GM12875 (cell line): ENCODE results near the gene UBAC2.

ENCODE experiments used
- H3K4me3 ChIP-seq: one replicate; pipeline ENCODE4 v1.5.1; 2011; ENCODE audit warnings: low read depth, low read length, control low read depth
- TF ChIP-seq, protein P1 (sequence below): IDR thresholded peaks from 2 replicates; pipeline ENCODE4 v1.5.1; 2011; ENCODE audit warnings: low read depth, mild to moderate bottlenecking, control low read depth, inconsistent platforms, low read length, moderate library complexity, borderline replicate concordance; ENCODE audit not compliant: insufficient read depth

The UBAC2 gene

DNA sequence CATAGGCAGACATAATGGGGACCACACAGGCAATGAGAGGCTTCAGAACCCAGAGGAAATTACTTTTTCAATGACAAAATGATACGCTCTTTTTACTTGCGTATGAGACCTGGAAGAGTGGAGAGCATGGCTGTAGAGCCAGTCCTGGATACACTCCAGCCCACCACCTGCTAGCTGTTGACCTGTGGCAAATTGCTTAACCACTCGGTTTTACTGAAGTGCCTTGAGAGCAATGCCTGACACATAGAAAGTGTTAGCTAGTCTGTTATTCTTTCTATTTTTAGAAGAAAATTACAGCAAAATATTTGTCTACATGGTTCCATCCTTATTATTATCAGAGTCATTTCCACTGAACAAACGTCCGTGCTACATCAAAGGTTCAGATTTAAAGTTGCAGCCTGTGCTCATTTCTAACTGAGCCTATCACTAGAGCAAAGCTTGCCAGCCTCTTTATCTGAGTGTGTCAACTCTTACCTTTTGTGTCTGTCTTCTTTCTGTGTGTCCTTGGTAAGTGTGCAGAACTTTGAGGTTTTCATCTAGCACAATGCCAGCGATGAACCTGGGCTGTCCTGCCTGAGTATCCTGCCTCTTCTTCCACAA lies 116.1 kb downstream of the UBAC2 start:
- TF ChIP-seq, protein P1, sequence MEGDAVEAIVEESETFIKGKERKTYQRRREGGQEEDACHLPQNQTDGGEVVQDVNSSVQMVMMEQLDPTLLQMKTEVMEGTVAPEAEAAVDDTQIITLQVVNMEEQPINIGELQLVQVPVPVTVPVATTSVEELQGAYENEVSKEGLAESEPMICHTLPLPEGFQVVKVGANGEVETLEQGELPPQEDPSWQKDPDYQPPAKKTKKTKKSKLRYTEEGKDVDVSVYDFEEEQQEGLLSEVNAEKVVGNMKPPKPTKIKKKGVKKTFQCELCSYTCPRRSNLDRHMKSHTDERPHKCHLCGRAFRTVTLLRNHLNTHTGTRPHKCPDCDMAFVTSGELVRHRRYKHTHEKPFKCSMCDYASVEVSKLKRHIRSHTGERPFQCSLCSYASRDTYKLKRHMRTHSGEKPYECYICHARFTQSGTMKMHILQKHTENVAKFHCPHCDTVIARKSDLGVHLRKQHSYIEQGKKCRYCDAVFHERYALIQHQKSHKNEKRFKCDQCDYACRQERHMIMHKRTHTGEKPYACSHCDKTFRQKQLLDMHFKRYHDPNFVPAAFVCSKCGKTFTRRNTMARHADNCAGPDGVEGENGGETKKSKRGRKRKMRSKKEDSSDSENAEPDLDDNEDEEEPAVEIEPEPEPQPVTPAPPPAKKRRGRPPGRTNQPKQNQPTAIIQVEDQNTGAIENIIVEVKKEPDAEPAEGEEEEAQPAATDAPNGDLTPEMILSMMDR: no peak
- no peak overlapping the region for H3K4me3 ChIP-seq

DNA sequence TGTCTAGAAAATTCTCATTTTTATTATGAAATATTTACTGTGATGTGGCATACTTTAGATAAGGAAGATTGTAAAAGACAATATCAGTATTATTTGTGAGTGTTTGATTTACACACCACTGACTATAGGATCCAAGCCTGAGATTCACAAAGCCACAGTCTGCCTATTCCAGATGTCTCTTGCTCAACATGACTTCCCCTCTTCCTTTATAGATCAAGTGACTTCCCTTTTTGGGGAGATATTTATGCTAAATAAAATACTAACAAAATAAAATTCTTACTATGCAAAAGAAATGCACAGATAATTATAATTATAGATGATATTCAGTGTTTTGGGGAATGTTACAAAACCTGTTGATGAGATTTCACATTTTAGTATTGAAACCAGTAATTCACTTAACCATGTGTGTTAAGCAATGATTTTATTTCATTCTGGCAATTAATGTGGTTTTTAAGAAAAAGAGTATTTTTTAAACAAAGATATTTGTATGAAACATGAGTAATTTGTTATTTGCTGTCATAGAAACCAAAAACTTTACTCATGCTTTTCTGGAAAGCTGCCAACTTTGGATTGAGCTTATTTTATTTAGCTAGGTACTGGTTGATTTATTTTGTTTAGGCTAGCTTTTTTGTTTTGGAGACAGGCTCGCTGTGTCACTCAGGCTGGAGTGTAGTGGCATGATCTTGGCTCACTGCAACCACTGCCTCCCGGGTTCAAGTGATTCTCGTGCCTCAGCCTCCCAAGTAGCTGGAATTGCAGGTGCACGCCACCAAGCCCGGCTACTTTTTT lies 120.2 kb downstream of the UBAC2 start:
- H3K4me3 ChIP-seq: no peak overlapping the region
- TF ChIP-seq, protein P1: no peak

DNA sequence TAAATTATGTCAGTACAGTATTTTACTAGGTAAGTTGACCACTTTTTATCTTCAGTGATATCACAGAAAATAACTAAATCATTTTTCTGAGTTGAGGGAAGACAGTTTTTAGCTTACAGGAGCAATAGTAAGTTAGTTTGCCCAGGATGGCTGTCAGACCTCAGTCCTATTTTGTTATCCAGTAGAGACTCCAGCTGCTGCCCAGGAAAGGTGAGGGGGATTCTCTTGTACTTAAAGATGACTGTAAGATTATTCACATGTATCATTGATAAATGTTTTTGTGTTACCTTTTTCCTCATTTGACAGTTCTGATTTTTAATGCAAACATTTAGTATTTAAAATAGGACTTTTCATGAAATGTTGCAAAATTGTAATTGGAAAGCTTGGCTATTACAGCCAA lies 121.1 kb downstream of the UBAC2 start:
- TF ChIP-seq, protein P1: no peak
- H3K4me3 ChIP-seq: no peak overlapping the region

- TF ChIP-seq, protein P1: no peak
- H3K4me3 ChIP-seq: no peak overlapping the region
Measured at GRCh38 chr13:99322297-99323103, 121.8 kb downstream of the UBAC2 start.

- TF ChIP-seq, protein P1: no peak
- H3K4me3 ChIP-seq: no peak overlapping the region
Measured at GRCh38 chr13:99323488-99323887, 122.8 kb downstream of the UBAC2 start.

GRCh38 chr13:99326012-99326411 lies 125.4 kb downstream of the UBAC2 start:
- TF ChIP-seq, protein P1: no peak
- no peak overlapping the region for H3K4me3 ChIP-seq
